NOMO-1 treated with dmso at 0.1 percent for 144 hours (cell line): ENCODE data around the gene CIB4.

Source experiments
- DNase-seq: peaks from one replicate; lab custom pipeline; 2025; ENCODE audit not compliant: unreplicated experiment; lab: John Stamatoyannopoulos, UW

CIB4 gene

DNA sequence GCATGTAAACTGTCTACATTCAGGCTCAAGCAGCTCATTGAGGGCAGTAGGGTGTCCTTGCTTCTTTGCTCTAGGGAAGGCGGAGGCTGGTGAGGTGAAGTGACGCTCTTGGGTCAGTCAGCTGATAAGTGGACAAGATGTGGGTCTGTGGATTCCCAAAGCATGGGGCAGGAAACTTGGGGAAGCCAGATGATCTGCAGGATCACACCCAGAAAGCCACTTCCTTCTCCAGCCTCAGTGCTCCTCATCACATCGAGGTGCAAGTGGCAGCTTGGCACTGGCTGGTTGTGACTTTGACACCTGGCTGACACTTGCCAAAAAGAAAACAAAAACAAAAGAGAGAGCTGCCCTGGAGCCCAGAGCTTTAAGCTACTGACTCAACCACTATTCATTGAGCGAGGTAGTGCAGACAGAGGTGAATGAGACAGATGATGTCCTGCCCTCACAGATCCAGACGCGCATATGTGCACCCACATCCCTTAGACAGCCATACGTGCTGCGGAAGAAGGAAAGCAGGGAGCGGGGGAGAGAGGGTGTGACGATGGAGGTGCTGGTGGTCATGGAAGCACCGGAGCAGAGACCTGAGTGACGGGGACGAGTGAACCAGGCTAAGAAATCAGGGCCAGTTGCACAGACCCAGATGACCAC, 3.1 kb upstream of the CIB4 start:
- no peak for DNase-seq

DNA sequence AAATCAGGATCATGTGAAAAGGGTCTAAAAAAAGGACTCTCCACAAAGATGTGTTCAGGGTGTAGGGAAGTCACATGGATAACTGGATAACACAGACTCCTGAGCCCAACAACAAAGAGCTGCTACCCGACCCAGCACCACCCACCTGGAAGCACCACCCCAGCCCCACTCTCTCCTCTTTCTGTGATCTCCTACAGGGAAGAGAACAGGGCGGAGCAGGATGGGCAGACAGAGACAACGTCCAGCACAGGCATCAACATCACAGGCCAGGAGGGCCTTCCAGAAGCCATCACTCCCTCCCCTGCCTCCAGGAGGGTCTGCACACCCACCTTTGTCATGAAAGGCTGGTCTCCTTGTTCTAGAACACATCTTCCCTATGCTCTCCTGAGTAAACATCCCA, 1.3 kb upstream of the CIB4 start:
- no peak for DNase-seq

DNA sequence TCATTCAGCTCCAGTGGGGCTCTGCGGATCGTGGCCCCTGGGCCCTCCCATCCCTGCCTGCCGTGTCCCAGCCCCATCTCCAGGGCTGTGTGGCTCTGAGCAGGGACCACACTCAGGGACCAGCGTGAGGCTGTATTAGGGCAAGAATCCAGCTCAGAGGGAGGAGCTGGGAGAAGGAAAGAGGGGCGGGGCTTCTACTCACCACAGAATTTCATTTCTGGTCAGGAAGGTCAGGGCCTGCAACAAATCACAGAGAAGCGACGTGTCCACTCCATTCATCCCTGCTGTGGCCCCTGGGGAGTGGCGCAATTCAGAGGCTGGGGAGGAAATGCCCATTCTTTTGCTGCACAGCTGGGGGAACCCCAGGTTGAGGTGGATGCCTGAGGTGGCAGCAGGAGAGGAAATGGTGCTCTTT, 828 bp downstream of the CIB4 start:
- DNase-seq = no peak

- DNase-seq = no peak
These were observed 1.4 kb downstream of the CIB4 start for GRCh38 chr2:26639685-26640243.

DNA sequence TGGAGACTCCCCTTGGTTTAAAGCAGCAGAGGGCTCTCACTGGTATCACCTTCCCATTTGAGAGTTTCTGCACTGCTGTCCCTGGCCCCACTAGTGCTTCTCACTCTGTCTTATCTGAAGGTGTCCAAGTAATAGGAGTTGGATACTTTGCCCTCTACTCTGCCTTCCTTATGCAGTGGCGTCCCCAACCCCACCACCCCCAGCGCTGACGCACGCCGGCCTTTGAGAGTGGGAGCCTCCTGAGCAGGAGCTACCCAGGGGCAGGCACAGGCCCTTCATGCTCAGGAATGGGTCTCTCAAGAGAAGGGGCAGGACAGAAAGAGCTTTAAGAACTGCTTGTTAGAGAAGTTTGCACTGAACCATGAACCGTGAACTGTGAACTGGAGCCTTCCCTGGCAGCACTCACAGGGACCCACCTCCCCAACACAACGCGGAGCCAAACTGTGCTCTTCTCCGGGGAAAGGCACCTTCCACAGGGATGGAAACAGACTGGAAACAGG, 3.3 kb downstream of the CIB4 start:
- no peak for DNase-seq

GRCh38 chr2:26636935-26637334, 4.2 kb downstream of the CIB4 start:
- DNase-seq = no peak

GRCh38 chr2:26635401-26635800, 5.8 kb downstream of the CIB4 start:
- no peak for DNase-seq

GRCh38 chr2:26634636-26635230, 6.4 kb downstream of the CIB4 start:
- DNase-seq = no peak

- DNase-seq = no peak
These were observed 7.1 kb downstream of the CIB4 start for GRCh38 chr2:26633993-26634595.

DNA sequence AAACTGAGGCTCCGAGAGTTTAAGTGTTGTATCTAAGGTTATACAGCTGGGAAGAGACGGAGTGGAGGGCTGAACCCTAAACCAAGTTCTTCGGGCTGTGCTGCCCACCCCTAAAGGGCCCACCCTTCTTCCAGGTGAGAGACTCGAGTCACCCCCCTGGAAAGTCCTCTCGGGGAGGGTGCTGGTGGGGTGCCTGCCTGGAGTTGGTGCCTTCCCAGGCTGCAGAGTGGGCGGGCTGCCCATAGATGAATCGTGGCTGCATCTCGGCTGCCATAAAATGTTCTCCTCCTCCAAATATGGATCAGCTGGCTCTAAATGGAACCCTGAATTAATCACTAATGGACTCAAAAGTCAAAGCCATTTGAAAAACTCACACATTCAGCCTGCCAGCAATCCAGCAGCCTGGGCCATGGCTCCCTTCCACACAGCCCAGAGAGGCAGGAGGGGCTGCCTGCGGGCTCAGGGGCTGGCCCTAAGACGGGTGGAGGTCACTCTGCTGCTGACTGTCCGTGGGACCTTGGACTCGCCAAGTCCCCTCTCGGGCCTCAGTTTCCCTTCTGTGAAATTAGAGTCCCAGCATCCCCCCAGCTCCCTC, 7.7 kb downstream of the CIB4 start:
- DNase-seq = no peak

GRCh38 chr2:26632624-26633185, 8.5 kb downstream of the CIB4 start:
- no peak for DNase-seq

DNA sequence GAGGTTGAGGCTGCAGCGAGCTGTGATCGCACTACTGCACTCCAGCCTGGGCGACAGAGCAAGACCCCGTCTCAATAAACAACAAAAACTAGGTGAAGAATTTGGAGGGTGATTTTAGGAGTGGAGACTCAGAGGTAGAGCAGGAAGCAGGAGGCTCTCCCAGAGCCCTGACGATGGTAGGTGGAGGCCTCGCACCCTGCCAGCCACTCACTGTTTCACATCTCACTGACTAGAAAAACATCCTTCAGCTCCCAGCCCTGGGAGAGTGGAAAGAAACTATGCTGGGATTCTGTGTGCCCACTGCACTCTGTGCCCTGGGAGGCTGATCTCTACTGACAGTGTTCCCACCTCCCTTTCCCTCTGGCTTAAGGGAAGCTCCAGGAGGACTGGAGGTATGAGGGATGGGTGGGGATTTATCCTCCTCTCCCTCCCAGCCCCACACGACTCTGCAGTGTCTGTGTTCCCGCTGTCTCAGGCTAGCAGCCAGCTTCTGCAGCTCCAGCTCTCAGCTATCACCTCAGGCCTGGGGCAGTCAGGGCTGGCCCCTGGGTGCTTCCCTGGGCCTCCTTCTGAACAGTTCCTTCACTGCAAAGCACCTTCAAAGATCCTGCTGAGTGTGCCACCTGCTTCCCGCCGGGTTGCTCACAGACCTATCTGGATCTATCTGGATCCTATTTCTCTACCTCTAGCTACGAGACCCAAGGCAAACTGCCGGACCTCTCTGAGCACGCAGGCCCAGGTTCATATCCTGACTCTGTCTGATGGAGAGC, 9.6 kb downstream of the CIB4 start:
- DNase-seq = no peak

DNA sequence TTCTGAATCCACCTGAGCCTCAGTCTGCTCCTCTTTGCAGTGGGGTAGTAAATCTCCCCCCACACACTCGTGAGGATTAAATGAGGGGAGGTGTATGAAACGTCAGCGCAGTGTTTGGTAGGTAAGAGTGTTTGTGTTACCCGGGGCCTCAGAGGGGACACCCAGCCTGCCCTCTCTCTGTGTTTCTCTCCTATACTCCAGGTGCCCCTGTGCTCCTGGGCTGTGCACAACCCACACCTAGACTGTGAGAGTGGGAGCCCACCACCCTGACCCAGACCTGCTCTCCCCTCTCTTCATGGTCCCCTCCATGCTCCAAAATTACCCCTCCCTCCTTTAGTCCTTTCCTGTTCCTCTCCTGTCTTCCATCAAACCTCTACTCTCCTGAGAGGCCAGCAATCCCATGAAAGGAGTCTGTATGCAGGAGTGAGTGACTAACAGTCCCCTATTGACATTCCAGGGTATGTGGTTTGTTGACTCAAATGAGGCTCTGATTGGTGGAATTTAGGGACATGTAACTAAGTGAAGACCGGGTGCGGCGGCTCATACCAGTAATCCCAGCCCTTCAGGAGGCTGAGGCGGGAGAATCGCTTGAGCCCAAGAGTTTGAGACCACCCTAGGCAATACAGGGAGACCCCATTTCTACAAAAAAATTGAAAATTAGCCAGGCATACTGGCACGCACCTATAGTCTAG, 10.4 kb downstream of the CIB4 start:
- no peak for DNase-seq

DNA sequence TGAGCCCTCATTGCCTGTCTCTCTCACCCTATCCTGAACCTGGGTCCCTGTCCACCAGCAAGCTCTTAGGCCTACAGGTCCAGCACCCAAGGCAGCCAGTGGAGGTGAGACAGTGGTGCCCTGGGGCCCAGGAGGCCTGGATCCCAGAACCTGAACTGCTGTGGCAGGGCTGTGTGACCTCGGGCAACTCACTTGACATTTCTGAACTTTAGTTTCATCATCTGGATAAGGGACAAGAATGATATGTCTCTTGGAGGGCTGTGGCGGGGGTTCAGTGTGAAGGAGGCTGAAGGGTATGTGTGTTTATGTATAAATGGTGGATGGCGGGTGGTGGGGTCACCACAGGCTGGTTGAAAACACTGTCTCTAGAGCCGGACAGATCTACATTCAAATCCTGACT, 10.9 kb downstream of the CIB4 start:
- no peak for DNase-seq

DNA sequence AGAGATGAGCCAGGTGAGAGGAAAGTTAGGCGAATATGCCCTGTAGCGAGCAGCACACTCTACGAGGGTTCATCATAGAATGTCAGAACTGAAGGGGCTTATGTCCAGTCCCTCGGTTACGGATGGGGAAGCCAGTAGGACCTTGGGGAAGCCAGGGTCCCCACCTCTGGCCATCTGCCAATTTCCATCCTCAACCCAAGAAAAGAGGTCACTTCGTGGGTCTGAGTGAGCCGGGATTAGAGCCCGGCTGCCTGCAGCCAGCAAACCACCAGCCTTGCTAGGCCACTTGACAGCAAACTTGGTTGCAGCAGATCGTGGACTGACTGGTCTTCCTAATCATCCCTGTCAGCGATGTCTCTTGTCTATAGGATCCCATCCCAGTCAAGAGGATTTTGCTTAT, 11.4 kb downstream of the CIB4 start:
- DNase-seq = no peak

GRCh38 chr2:26629346-26629630, 11.9 kb downstream of the CIB4 start:
- no peak for DNase-seq

DNA sequence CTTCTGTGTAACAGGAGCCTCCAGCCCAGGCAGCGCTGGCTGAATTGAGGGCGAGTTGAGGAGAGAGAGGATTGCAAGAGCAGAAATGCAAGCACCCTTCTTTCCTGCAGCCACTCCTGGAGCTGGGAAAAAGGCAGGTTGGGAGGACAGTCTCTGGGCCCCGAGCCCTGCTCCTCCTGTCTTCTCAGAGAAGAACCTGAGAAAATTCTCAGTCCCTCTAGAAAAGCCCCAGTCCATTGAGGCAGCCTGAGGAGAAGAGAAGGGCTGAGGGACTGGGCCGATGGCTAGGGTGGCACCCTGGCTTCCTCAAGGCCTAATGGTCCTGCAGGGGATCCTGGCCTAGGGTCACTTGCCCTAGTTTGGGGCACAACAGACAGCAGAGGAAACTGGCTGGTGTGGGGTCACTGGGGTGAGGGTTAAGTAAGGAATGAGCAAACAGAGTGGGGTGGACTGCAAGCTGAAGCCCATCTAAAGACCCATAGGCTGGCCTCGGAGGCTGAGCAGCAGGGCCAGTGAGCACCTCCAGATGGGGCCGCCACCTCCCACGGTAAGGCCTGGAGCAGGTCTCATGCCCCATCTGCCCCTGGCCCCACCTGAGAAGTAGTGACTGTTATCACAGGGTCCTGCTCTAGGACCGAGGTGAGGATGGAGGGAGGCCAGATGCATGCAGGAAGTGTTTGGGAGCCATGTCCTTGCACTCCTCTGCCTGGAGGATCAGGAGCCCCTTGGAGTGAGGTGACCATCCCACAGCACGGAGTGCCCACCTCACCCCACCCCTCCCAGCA, 12.4 kb downstream of the CIB4 start:
- no peak for DNase-seq

GRCh38 chr2:26627350-26628105, 13.6 kb downstream of the CIB4 start:
- no peak for DNase-seq

DNA sequence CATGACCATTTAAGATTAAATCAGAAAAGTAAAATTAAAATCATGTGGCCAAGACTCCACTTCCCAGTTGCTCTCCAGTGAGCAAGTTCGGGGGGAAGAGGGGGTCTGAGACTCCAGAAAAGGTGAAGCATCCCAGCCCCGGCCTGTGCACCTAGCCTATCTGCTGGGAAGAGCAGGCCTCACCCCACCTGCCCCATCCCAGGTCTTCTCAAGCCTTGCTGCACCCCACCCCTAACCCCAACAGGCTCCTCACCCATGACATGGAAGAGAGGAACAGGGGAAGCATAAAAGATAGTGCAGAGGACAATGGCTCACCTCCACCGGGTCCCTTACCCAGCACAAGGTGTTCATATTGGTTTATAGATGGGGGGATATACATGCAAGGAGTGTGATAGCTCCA, 14.6 kb downstream of the CIB4 start:
- no peak for DNase-seq
